Measurements from ENCODE around the gene MELTF.

Gene MELTF

DNA sequence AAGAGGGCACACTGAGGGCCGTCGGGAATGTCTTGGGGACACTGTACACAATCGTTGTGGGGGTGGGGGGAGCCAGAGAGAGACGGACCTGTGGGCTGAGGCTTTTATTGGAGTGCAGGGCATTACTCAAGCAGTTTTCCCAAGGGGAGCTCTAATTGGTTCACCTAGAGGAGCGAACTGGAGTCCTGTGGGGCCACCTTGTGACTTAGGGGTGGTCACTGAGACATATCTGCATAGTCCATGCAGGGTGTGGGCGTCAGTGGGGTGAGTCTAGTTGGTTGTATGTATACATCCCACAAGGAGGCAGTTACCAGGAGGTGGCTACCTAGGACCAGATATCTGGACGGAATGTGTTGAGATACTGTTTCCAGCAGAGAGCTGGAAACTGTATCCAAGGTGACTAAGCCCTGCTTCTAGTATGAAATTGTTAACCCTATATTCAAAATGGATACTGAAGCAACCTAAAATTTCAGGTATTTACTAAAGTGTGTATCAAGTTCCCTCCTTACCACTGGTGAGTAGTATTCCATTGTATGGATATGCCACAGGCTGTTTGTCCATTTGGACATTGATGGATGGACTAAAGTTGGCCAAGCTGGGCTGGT, 58.4 kb downstream of the MELTF start:
- H3K79me2 ChIP-seq (ENCODE audit: insufficient read depth, low read length), result no peaks in the 10 kb centered on the region
- H3K4me2 ChIP-seq (ENCODE audit: low read depth, low read length, poor library complexity, severe bottlenecking), result no peak overlapping the region
- H3K4me3 ChIP-seq (ENCODE audit: insufficient read depth, low read length, poor library complexity, severe bottlenecking), result no peak overlapping the region
- no peaks in the 10 kb centered on the region for H3K27me3 ChIP-seq (ENCODE audit: low read length)
- no peaks in the 10 kb centered on the region for H3K9me3 ChIP-seq (ENCODE audit: insufficient read depth, low read length)
- H4K20me1 ChIP-seq (ENCODE audit: low read depth, low read length), result no peaks in the 10 kb centered on the region
- no peaks in the 10 kb centered on the region for H3F3A ChIP-seq (ENCODE audit: insufficient read depth)
- no peak overlapping the region for H2AFZ ChIP-seq (ENCODE audit: low read depth, low read length, severe bottlenecking)
- no peaks in the 10 kb centered on the region for H3K36me3 ChIP-seq (ENCODE audit: low read length)
- TF ChIP-seq, protein P1, sequence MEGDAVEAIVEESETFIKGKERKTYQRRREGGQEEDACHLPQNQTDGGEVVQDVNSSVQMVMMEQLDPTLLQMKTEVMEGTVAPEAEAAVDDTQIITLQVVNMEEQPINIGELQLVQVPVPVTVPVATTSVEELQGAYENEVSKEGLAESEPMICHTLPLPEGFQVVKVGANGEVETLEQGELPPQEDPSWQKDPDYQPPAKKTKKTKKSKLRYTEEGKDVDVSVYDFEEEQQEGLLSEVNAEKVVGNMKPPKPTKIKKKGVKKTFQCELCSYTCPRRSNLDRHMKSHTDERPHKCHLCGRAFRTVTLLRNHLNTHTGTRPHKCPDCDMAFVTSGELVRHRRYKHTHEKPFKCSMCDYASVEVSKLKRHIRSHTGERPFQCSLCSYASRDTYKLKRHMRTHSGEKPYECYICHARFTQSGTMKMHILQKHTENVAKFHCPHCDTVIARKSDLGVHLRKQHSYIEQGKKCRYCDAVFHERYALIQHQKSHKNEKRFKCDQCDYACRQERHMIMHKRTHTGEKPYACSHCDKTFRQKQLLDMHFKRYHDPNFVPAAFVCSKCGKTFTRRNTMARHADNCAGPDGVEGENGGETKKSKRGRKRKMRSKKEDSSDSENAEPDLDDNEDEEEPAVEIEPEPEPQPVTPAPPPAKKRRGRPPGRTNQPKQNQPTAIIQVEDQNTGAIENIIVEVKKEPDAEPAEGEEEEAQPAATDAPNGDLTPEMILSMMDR (IDR thresholded peaks at IDR 0.05; ENCODE audit: insufficient read depth, low read length, poor library complexity, severe bottlenecking), result no peak
- TF ChIP-seq EZH2phosphoT487 (conservative IDR thresholded peaks at IDR 0.05; ENCODE audit: low read length), result no peak
- no peak overlapping the region for H3K9ac ChIP-seq (ENCODE audit: low read length)
- no peak overlapping the region for H3K27ac ChIP-seq (ENCODE audit: low read depth, low read length)
- H3K9me2 ChIP-seq (replicated peaks; ENCODE audit: insufficient read depth, low read length), result no peaks in the 10 kb centered on the region

DNA sequence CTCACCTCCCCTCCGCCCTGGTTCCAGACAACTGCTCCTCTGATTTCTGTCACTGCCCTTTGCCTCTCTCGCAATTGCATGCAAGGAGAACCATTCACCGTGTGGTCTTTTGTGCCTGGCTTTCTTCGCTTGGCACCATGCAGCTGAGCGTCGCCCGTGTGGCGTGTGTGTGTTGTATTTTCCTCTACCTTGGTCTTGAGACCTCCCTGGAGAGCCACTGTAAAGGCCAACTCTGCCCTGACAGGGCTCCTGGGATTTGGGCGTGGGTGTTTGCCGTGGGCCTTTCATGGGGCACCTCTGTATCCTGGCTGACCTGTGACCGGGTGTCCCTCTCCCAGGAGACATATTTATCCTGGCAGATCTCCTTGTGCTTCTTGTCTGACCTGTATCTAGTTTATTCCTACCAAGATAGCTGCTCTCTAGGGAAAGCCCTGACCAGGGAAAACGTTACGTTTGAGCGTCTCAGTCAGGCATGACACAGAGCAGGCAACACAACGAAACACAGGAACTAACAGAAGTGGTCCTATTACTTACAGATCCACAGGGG, 59.0 kb downstream of the MELTF start:
- no peak overlapping the region for H3K4me2 ChIP-seq (ENCODE audit: low read depth, low read length, poor library complexity, severe bottlenecking)
- H3K9me2 ChIP-seq (replicated peaks; ENCODE audit: insufficient read depth, low read length), result no peaks in the 10 kb centered on the region
- TF ChIP-seq, protein P1 (IDR thresholded peaks at IDR 0.05; ENCODE audit: insufficient read depth, low read length, poor library complexity, severe bottlenecking), result no peak
- no peak for TF ChIP-seq EZH2phosphoT487 (conservative IDR thresholded peaks at IDR 0.05; ENCODE audit: low read length)
- H3F3A ChIP-seq (ENCODE audit: insufficient read depth), result no peaks in the 10 kb centered on the region
- no peaks in the 10 kb centered on the region for H3K79me2 ChIP-seq (ENCODE audit: insufficient read depth, low read length)
- H3K9me3 ChIP-seq (ENCODE audit: insufficient read depth, low read length), result no peaks in the 10 kb centered on the region
- no peaks in the 10 kb centered on the region for H3K36me3 ChIP-seq (ENCODE audit: low read length)
- H2AFZ ChIP-seq (ENCODE audit: low read depth, low read length, severe bottlenecking), result no peak overlapping the region
- H3K27me3 ChIP-seq (ENCODE audit: low read length), result no peaks in the 10 kb centered on the region
- no peaks in the 10 kb centered on the region for H4K20me1 ChIP-seq (ENCODE audit: low read depth, low read length)
- no peak overlapping the region for H3K4me3 ChIP-seq (ENCODE audit: insufficient read depth, low read length, poor library complexity, severe bottlenecking)
- no peak overlapping the region for H3K27ac ChIP-seq (ENCODE audit: low read depth, low read length)
- no peak overlapping the region for H3K9ac ChIP-seq (ENCODE audit: low read length)

DNA sequence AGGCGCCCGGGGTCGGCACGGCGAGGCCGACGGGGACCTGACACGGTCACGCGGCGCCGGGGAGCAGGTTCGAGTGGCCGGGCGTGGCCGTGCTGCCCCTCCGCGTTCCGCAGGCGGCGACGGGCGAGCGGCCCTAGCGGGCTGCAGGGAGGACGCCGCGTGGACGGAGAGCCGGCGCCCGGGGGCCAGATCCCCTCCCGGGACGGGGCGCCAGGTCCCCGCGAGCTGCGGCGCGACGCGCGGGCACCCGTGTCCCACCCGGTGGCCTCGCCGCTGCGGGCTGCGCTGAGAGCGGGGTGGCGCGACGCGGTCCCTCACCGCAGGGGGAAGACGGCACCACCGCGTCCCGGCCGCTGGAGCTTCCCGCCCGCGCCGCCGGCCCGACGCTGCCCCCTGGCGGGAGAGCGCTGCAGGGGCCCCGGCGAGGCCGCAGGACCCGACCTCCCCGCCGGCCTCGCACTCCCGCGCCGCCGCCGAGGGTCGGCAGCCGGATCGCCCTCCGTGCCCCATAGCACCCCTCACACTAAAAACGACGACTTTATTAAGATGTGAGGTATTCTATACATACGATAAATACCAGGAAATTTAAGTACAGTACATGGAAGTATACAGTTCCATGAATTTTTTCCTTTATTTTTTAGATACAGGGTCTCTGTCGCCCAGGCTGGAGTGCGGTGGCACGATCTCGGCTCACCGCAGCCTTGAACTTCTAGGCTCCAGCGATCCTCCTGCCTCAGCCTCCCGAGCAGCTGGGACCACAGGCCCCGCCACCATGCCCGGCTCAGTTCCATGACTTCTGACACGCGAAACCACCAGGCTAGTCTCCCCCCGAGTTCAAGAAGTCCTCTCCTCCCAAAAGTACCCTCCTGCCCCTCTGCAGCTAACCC, 59.7 kb downstream of the MELTF start:
- no peaks in the 10 kb centered on the region for H3K27me3 ChIP-seq (ENCODE audit: low read length)
- no peaks in the 10 kb centered on the region for H3K9me2 ChIP-seq (replicated peaks; ENCODE audit: insufficient read depth, low read length)
- H3K4me3 ChIP-seq (ENCODE audit: insufficient read depth, low read length, poor library complexity, severe bottlenecking), result peak overlapping the region; percentile 67
- no peaks in the 10 kb centered on the region for H4K20me1 ChIP-seq (ENCODE audit: low read depth, low read length)
- H3F3A ChIP-seq (ENCODE audit: insufficient read depth), result no peaks in the 10 kb centered on the region
- peak overlapping the region; percentile 93 for H3K4me2 ChIP-seq (ENCODE audit: low read depth, low read length, poor library complexity, severe bottlenecking)
- H3K36me3 ChIP-seq (ENCODE audit: low read length), result no peaks in the 10 kb centered on the region
- H3K79me2 ChIP-seq (ENCODE audit: insufficient read depth, low read length), result no peaks in the 10 kb centered on the region
- no peak for TF ChIP-seq EZH2phosphoT487 (conservative IDR thresholded peaks at IDR 0.05; ENCODE audit: low read length)
- TF ChIP-seq, protein P1 (IDR thresholded peaks at IDR 0.05; ENCODE audit: insufficient read depth, low read length, poor library complexity, severe bottlenecking), result peak; percentile 33
- no peak overlapping the region; the same call in 1 of the 2 replicates for H3K27ac ChIP-seq (ENCODE audit: low read depth, low read length)
- H3K9ac ChIP-seq (ENCODE audit: low read length), result peak overlapping the region; percentile 84
- H3K9me3 ChIP-seq (ENCODE audit: insufficient read depth, low read length), result no peaks in the 10 kb centered on the region
- H2AFZ ChIP-seq (ENCODE audit: low read depth, low read length, severe bottlenecking), result peak overlapping the region; percentile 96

All from SU-DHL-6 (cell line).